CD4-positive, alpha-beta T cell treated with Interleukin-15 for 1 hour (primary cell): Measurements from ENCODE around the gene NCS1.

ENCODE experiments used
- DNase-seq: peaks from one replicate; pipeline ENCODE4 v3.0.0-alpha.2; 2020

Gene NCS1

GRCh38 chr9:130149031-130149430 lies 23.2 kb upstream of the NCS1 start:
- no peak for DNase-seq

DNA sequence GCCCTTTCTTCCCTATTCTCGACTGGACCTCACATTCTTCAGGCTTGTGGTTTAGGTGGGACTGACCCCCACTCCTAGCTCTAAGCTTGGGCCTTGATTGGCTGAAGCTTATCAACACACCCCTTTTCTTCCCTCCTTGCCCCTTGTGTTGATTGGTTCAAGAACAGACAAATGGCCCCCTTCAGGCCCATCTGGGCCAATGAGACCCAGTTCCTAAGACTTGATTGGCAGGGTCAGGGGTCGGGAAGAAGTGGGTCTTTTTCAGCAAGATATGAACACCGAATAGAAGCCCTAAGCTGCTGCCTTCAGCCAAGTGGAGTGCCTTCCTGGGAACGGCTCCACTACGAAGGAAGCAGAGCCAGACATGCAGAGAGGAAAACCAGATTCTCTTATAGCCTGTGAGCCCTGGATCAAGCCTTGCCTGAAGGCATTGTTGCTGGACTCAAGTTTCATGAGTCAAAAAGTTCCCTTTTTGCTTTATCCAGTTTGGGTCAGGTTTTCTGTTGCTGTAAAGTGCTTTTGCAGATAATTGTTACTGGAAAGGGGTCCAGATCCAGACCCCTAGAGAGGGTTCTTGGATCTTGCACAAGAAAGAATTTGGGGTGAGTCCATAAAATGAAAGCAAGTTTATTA lies 22.4 kb upstream of the NCS1 start:
- no peak for DNase-seq

DNA sequence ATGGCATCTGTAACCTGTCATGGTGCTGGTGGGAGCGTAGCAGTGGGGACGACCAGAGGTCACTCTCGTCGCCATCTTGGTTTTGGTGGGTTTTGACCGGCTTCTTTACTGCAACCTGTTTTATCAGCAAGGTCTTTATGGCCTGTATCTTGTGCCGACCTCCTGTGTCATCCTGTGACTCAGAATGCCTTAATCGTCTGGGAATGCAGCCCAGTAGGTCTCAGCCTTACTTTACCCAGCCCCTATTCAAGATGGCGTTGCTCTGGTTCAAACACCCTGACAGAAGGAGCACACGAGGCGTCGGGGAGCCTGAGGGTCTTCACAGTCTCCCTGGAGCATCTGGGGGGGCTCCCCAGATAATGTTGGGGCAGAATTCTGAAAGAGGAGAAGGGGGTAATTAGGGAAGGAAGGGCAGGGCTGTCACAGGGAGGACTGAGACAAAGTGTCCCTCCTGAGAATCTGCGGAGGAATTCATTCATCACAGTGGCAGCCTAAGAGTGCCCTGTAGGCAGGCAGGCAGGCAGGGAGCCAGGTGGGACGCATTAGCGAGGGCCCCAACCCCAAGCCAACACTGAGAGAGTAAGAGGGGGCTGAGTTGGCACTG lies 21.3 kb upstream of the NCS1 start:
- no peak for DNase-seq

- no peak for DNase-seq
Observed at GRCh38 chr9:130154816-130155215, 17.4 kb upstream of the NCS1 start.

DNA sequence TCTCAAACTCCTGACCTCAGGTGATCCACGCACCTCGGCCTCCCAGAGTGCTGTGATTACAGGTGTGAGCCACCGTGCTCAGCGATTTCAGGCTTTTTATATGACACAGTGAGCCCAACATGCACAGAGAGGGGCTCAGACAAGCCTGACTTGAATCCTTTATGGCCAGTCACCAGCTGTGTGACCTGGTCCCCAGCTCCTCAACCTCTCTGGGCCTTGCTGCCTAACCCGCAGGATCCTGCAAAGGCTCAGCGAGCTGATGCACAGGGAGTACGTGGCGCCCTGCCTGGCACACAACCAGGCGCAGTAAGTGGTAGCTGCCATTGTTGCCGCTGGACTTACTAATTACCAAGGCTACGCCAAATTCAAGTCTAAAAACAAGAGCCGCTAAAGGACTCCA lies 16.6 kb upstream of the NCS1 start:
- no peak for DNase-seq

- DNase-seq = no peak
Observed at GRCh38 chr9:130156672-130157071, 15.5 kb upstream of the NCS1 start.

GRCh38 chr9:130157079-130157478 lies 15.1 kb upstream of the NCS1 start:
- DNase-seq = no peak

- DNase-seq = no peak
Observed at GRCh38 chr9:130158001-130158400, 14.2 kb upstream of the NCS1 start.

DNA sequence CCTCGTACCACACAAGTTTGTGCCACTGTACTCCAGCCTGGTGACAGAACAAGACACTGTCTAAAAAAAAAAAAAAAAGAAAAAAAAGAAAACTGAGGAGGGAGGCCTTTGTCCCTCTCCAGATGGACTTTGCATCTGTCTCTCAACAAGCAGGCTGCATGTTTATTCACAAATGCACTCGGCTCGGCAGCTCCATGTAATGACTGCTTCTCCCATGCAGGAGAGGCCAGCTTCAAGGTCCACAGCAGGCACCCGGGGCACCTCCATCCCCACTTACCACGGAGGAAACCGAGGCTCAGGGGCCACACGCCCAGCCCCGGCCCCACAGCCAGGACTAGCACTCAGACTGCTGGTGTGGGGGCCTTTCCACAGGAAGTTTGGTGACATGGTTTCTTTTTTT lies 13.1 kb upstream of the NCS1 start:
- DNase-seq = no peak

GRCh38 chr9:130159915-130160670 lies 12.1 kb upstream of the NCS1 start:
- no peak for DNase-seq

DNA sequence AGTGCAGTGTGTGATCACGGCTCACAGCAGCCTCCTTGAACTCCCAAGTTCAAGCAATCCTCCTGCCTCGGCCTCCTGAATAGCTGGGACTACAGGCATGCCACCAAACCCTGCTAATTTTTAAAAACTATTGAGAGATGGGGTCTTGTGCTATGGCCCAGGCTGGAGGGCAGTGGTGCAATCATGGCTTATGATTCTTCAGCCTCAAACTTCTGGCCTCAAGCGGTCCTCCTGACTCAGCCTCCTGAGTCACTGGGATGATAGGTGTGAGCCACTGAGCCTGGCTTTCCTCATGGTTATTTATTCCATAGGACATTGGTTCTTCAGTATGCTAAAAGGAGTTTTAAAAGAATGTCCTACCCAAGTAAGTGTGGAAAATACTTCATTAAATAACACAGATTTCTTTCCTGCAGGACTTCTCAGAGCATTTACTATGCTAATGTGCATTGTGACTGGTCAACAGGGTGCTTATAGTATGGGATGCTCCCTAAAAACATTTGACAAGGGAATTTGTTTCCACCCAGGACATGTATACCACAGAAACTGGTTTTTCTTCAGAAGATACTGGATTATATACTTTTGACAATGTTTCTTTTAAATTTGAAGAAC lies 11.2 kb upstream of the NCS1 start:
- no peak for DNase-seq

DNA sequence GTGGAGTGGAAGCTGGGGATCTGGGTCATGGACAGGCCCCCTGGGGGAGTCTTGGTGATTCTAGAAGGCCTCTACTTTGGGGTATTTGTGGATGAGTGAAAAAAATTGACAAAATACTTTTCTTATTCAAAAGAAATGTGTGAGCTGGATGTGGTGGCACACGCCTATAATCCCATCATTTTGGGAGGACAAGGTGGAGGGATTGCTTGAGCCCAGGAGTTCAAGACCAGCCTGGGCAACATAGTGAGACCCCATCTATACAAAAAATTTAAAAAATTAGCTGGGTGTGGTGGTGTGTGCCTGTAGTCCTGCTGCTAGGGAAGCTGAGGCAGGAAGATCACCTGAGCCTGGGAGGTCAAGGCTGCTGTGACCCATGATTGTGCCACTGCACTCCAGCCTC lies 6.6 kb upstream of the NCS1 start:
- DNase-seq = no peak

DNA sequence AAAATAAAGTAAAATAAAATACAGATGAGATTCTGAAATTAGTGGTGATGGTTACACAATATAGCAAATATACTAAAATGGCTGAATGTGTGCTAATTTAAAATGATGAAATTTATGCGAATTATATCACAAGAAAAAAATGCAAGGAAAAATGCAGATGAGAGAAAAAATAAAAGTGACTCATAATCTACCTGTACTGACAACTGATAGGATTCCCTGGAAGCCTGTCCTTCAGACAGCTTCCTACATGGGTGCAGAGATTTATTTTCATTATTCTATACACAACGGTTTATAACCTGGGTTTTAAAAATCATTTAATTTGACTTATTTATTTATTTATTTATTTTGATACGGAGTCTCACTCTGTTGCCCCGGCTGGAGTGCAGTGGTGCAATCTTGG lies 5.8 kb upstream of the NCS1 start:
- DNase-seq = no peak

DNA sequence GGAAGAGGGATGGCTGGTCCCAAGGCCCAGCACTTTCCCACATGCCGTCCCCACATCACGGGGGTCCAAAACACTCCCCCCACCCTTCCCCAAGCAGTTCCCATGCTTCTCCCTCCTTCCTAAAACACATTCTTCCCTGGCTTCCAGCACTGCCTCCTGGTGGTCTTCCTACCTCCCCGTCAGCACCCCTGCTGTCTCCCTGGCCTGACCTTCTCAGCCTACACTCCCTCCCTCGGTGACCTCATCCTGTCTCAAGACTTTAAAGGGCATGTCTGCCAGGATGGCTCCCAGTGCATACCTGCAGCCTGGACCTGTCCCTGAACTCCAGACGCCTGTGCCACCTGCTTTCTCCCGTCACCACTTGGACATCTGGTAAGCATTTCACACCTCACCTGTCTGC lies 4.3 kb upstream of the NCS1 start:
- DNase-seq = no peak

DNA sequence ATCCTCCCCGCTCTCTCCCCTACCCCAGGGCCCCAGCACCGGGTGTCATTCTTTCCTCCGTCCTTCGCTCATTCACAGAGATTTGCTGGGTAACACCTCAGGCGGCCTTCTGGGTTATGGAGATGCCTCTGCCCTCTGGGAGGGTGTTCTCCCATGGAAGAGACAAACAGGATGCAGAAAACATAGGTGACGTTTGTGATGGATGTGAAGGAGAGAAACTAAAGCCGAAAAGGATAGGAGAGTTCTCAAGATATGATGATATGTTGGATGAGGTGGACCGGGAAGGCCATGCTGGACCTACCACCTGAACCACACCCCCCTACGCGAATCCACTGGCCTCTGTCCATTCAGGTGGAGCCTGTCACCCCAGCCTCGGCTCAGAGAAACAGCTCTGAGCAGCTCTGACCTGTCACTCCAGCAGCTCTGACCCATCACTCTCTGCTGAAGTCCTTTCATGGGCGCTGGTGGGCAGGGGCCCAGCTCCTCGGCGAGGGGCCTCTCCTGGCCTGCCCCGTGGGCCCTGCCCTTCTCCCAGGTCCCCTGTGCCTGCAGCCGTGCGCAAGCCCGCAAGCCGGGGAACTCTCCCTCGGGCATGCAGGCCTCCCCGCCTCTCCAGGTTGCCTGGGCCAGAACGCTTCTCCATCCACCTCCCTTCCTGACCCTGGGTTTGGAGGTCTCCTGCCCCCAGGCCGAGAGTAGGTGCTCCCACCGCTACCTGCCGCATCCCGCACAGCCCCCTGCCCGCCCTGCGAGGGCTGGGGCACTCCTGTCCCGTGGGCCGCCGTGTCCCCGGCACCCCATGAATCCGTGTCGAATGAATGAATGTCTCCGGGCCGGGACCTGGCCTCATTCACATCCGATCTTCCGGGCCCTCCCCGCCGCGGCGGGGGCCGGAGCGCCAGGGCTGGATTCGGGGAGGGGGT lies 717 bp upstream of the NCS1 start:
- no peak for DNase-seq

GRCh38 chr9:130172858-130173665 lies 858 bp downstream of the NCS1 start:
- DNase-seq = peak; percentile 46

- DNase-seq = no peak
Observed at GRCh38 chr9:130173666-130173983, 1.4 kb downstream of the NCS1 start.

DNA sequence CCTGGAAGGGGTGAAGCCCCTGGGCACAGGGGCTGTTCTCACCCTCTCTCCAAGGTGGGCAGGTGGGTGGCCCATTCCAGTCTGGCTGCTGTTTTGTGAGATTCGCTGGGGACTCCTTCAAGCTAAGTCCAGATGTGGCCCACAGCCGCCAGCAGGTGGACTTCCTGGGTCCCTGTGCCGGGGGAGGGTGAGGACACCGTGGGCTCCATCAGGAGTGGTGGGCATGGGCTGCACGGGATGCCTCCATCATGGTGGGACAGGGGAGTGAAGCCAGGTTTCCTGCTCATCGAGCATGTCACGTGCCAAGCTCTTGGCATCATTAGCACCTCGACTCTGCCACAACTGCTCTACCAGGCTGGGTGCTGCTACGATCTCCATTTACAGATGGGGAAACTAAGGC lies 1.8 kb downstream of the NCS1 start:
- DNase-seq = no peak

GRCh38 chr9:130174920-130175321 lies 2.7 kb downstream of the NCS1 start:
- no peak for DNase-seq

DNA sequence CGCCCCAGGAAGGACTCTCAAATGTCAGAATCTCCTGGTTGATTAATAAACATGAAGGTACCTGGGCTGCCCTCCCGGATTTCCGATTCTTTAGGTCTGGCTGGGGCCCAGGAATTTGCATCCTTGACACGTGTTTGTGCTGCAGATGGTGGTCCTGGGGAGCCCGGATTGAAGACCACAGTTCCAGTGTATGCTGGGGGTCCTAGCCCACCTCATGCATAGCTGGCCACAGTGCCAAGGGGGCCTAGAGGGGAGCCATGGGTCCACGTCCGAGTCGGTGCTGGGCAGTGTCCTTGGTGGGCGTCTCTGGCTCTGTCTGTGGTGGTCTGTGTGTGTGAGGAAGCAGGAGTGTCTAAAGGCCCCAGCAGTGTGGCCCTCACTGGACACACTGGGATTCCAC lies 3.2 kb downstream of the NCS1 start:
- DNase-seq = no peak

GRCh38 chr9:130176760-130177159 lies 4.6 kb downstream of the NCS1 start:
- no peak for DNase-seq
